K562 (cell line): ENCODE data around the gene FIBP. TPM values are rescaled to one million over a fixed set of nuclear protein-coding genes. Genes with fewer than 3 reads are reported as not detected.

Experiments used
- ARHGAP35 ChIP-seq: fragments of 450-650 bp; IDR thresholded peaks from 2 replicates; pipeline ENCODE4 v1.6.1; 2018; ENCODE audit not compliant: partially characterized antibody
- DDX20 ChIP-seq: fragments of 450-650 bp; IDR thresholded peaks from 2 replicates; pipeline ENCODE4 v1.6.1; 2016; ENCODE audit warnings: missing genetic modification characterization, low read depth, mild to moderate bottlenecking, missing compliant biosample characterization, moderate library complexity
- EP400 ChIP-seq: fragments of 450-650 bp; IDR thresholded peaks from 2 replicates; pipeline ENCODE4 v1.6.1; 2017; ENCODE audit warnings: antibody characterized with exemption, mild to moderate bottlenecking, moderate library complexity
- GATAD2A ChIP-seq: fragments of 450-650 bp; IDR thresholded peaks from 2 replicates; pipeline ENCODE4 v1.6.1; 2017
- MAFG ChIP-seq: fragments of 450-650 bp; conservative IDR thresholded peaks from 2 replicates; pipeline ENCODE4 v1.6.1; 2016; ENCODE audit warnings: missing genetic modification characterization, missing compliant biosample characterization
- MECOM ChIP-seq: fragments of 250-450 bp; sonication (Bioruptor Pico); IDR thresholded peaks from 2 replicates; pipeline ENCODE4 v1.8.0; 2022; ENCODE audit warnings: inconsistent platforms
- NR4A1 ChIP-seq, 2 experiments: fragments of 250-450 bp in 1 of 2; fragments of 450-650 bp in 1 of 2; sonication (Bioruptor Pico) in 1 of 2; IDR thresholded peaks; 2 replicates each; pipeline versions ENCODE4 v1.4.0 to v1.6.1; 2016 to 2020; ENCODE audit warnings: mild to moderate bottlenecking in 2 of 2, missing compliant biosample characterization in 1 of 2, missing genetic modification characterization in 1 of 2, moderate library complexity in 1 of 2
- PHB2 ChIP-seq: fragments of 450-650 bp; IDR thresholded peaks from 2 replicates; pipeline ENCODE4 v1.6.1; 2017; ENCODE audit warnings: low read depth
- POLR2AphosphoS2 ChIP-seq: IDR thresholded peaks from 2 replicates; pipeline ENCODE4 v1.6.1; 2012; ENCODE audit warnings: low read length, improper control_type of control experiment
- SIN3B ChIP-seq: fragments of 450-650 bp; IDR thresholded peaks from 2 replicates; pipeline ENCODE4 v1.6.1; 2017; ENCODE audit warnings: low read depth, mild to moderate bottlenecking, moderate library complexity
- SMARCB1 ChIP-seq: IDR thresholded peaks from 2 replicates; pipeline ENCODE4 v1.6.1; 2011; ENCODE audit warnings: improper control_type of control experiment, low read depth; ENCODE audit not compliant: insufficient read length
- SRSF1 ChIP-seq: fragments of 200-400 bp; formaldehyde crosslinking; IDR thresholded peaks from 2 replicates; pipeline ENCODE4 v1.6.1; 2017; ENCODE audit warnings: mild to moderate bottlenecking, low read depth, low read length, moderate library complexity
- ZNF75A ChIP-seq: fragments of 450-650 bp; formaldehyde crosslinking; IDR thresholded peaks from 2 replicates; pipeline ENCODE4 v1.4.0; 2020; ENCODE audit warnings: mild to moderate bottlenecking
- polyA plus RNA-seq, 8 experiments: library from polyadenylated mRNA; depleted of rRNA in 4 of 8; stranded (reverse) in 5 of 8; unstranded in 3 of 8; fragments of >200 nt; fragmentation: Nextera tagmentation in 2 of 8; fragmentation: Illumina TruSeq in 1 of 8; extraction: Ambion mirVana in 2 of 8; extraction: Trizol in 1 of 8; gene quantifications; 2 replicates each; pipeline versions ENCODE4 v1.2.1 to v1.2.3, GENCODE V29; 2011 to 2014; ENCODE audit warnings: inconsistent platforms in 1 of 8, missing spikeins in 1 of 8
- total RNA-seq, 7 experiments: library from RNA; depleted of rRNA in 6 of 7; stranded (reverse); fragments of >200 nt in 6 of 7; fragmentation: Illumina TruSeq in 2 of 7; extraction: Trizol in 2 of 7; gene quantifications; 2 replicates each; pipeline versions ENCODE4 v1.2.1 to v1.2.3, GENCODE V29; 2011 to 2021; ENCODE audit warnings: low replicate concordance in 1 of 7
- TF ChIP-seq, protein P1 (sequence below): fragments of 250-450 bp; sonication (Bioruptor Pico); IDR thresholded peaks from 2 replicates; pipeline ENCODE4 v1.5.0; 2021
- TF ChIP-seq, protein P2 (sequence below), 3 experiments: fragments of 200-800 bp in 1 of 3; sonication (Bioruptor generic) in 1 of 3; sonication (generic) in 1 of 3; formaldehyde crosslinking in 1 of 3; IDR thresholded peaks; 2 replicates each; pipeline versions ENCODE4 v1.6.1 to v1.8.0; 2016 to 2022; ENCODE audit warnings: mild to moderate bottlenecking in 2 of 3, missing compliant biosample characterization in 2 of 3, missing genetic modification characterization in 2 of 3, missing genetic modification reagents in 1 of 3
- TF ChIP-seq, protein P3 (sequence below): fragments of 450-650 bp; IDR thresholded peaks from 2 replicates; pipeline ENCODE4 v1.6.1; 2016; ENCODE audit warnings: low read depth, mild to moderate bottlenecking, moderate library complexity
- TF ChIP-seq, protein P4 (sequence below): fragments of 200-800 bp; sonication (Bioruptor generic); IDR thresholded peaks from 2 replicates; pipeline ENCODE4 v1.6.1; 2017; ENCODE audit warnings: missing genetic modification characterization, missing compliant biosample characterization

FIBP gene
- total and polyA plus RNA-seq, 9 of the 15 experiments (the other 6 are each of a cell fraction or from before 2014, with no cell fraction given): 41.2 to 79.2 (median 48.6) TPM

DNA sequence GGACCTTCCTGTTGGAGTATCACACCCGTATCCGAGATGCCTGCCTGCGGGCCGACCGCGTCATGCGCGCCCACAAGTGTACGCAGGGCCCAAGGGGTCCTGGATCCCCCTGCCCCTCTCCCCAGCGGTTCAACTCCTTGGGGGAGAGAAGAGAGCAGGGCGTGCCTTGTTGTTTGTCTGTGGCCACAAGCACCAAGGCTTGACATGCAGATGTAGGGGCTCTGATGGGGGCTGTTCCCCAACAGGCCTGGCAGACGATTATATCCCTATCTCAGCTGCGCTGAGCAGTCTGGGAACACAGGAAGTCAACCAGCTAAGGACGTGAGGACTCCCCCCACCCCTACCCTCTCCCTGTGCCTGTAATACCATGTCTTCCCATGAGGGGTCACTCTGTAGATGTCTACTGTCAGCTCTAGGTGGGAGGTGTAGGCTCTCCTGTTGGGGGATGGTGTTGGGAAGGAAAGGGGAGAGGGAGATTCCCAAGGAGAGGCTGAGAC, 37.1 kb downstream of the FIBP start (continued):
- TF ChIP-seq, protein P1, sequence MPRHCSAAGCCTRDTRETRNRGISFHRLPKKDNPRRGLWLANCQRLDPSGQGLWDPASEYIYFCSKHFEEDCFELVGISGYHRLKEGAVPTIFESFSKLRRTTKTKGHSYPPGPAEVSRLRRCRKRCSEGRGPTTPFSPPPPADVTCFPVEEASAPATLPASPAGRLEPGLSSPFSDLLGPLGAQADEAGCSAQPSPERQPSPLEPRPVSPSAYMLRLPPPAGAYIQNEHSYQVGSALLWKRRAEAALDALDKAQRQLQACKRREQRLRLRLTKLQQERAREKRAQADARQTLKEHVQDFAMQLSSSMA (CRISPR knock-in tag): no peak
- TF ChIP-seq, protein P2, sequence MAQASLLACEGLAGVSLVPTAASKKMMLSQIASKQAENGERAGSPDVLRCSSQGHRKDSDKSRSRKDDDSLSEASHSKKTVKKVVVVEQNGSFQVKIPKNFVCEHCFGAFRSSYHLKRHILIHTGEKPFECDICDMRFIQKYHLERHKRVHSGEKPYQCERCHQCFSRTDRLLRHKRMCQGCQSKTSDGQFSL (CRISPR knock-in tag; IDR thresholded peaks at IDR 0.05): peak; percentile 43; the same call in 1 of the 2 replicates
- TF ChIP-seq, protein P2 (tag; IDR thresholded peaks at IDR 0.05): no peak
- TF ChIP-seq SRSF1 (no peak), ARHGAP35 (no peak), SIN3B (no peak), SMARCB1 (no peak), DDX20 (no peak), GATAD2A (no peak), POLR2AphosphoS2 (peak; percentile 29; the same call in 1 of the 2 replicates), EP400 (no peak), ZNF75A (no peak), PHB2 (no peak), MAFG (tag) (no peak), NR4A1 (CRISPR knock-in tag; IDR thresholded peaks at IDR 0.05) (no peak), NR4A1 (tag; IDR thresholded peaks at IDR 0.05) (no peak), MECOM (CRISPR knock-in tag) (no peak)
- TF ChIP-seq, protein P3, sequence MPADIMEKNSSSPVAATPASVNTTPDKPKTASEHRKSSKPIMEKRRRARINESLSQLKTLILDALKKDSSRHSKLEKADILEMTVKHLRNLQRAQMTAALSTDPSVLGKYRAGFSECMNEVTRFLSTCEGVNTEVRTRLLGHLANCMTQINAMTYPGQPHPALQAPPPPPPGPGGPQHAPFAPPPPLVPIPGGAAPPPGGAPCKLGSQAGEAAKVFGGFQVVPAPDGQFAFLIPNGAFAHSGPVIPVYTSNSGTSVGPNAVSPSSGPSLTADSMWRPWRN: no peak
- TF ChIP-seq, protein P4, sequence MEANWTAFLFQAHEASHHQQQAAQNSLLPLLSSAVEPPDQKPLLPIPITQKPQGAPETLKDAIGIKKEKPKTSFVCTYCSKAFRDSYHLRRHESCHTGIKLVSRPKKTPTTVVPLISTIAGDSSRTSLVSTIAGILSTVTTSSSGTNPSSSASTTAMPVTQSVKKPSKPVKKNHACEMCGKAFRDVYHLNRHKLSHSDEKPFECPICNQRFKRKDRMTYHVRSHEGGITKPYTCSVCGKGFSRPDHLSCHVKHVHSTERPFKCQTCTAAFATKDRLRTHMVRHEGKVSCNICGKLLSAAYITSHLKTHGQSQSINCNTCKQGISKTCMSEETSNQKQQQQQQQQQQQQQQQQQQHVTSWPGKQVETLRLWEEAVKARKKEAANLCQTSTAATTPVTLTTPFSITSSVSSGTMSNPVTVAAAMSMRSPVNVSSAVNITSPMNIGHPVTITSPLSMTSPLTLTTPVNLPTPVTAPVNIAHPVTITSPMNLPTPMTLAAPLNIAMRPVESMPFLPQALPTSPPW: peak; percentile 56; the same call in 1 of the 2 replicates
- TF ChIP-seq, all 486 proteins: peak for 16
